ENCODE results near the gene CLSTN2.

Gene CLSTN2

DNA sequence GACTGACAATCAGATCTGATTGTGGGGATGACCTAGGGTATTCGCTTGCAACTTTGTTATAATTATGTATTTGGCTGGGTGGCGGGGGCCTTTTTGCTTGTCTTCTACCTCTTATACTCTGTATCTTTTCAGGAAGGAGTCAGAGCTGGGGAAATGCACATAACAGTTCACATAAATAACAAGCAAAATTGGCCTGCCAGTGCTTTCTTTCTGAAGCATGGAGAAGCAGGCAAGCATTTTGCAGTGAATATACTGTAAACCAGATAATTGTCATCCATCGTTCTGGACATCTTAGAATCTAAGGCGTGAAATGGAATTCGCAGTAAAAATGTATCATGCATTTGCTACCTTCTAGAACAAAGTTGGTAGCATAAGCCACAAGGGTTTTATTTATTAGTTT is 227.6 kb downstream of the CLSTN2 start:
- no peak overlapping the region for H3K4me3 Mint-ChIP-seq
- no peak for DNase-seq (ENCODE audit: low spot score)
- H3K36me3 Mint-ChIP-seq (ENCODE audit: low read depth), result no peaks in the 10 kb centered on the region
- no peaks in the 10 kb centered on the region for H3K4me1 Mint-ChIP-seq (ENCODE audit: low read depth)
- no peak overlapping the region for H3K27ac Mint-ChIP-seq
- H3K27me3 Mint-ChIP-seq (ENCODE audit: low read depth), result no peaks in the 10 kb centered on the region
- H3K9me3 Mint-ChIP-seq, result no peaks in the 10 kb centered on the region

DNA sequence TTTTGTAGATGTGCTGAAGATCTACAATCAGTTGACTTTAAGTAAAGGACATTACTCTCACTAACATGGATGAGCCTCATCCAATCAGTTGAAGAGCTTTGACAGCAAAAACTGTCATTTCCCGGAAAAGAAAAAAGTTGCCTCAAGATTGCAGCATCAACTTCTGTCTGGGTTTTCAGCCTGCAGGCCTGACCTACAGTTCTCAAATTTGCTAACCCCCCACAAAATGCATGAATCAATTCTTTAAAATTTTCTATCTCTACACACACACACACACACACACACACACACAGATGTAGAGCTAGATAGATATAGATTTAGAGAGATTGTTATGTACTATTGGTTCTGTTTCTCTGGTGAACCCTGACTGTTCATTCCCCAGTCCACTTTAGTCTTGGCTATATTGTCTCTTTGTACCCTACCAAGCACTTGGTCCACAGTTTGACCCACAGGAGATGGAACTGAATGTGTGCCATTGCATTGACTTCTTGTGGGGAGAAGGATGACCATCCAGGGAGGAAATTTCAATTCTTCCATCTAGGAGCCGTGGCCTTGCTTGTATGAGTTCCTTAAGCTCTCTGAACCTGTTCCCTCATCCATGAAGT is 228.3 kb downstream of the CLSTN2 start:
- Mint-ChIP-seq H3K4me3 (no peak overlapping the region), H3K9me3 (no peaks in the 10 kb centered on the region), H3K27ac (no peak overlapping the region), H3K4me1 (ENCODE audit: low read depth) (no peaks in the 10 kb centered on the region), H3K36me3 (ENCODE audit: low read depth) (no peaks in the 10 kb centered on the region), H3K27me3 (ENCODE audit: low read depth) (no peaks in the 10 kb centered on the region)
- DNase-seq (ENCODE audit: low spot score), result no peak

DNA sequence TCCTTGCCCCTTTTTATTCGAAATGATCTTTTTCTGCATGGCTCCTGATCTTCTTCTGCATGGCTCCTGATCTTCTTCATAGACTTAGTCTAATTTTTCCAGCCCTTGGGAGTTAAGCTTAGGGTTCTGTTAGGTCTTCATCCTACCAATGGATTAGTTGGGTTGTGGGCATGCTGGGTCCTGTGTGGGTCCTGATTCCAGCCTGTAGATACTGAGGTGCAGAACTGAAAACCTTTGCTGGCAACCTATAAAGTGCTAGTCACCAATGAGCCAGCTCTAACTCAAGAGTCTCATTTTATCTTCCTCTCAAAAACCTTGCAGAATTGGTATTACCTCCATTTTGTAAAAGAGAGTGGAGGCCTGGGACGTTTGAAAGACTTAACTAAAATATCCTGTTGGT is 229.2 kb downstream of the CLSTN2 start:
- Mint-ChIP-seq H3K4me1 (ENCODE audit: low read depth) (no peaks in the 10 kb centered on the region), H3K4me3 (no peak overlapping the region), H3K27me3 (ENCODE audit: low read depth) (no peaks in the 10 kb centered on the region), H3K36me3 (ENCODE audit: low read depth) (no peaks in the 10 kb centered on the region), H3K27ac (no peak overlapping the region), H3K9me3 (no peaks in the 10 kb centered on the region)
- DNase-seq (ENCODE audit: low spot score), result no peak

GRCh38 chr3:140164922-140165590 is 230.1 kb downstream of the CLSTN2 start:
- H3K9me3 Mint-ChIP-seq, result no peaks in the 10 kb centered on the region
- no peaks in the 10 kb centered on the region for H3K36me3 Mint-ChIP-seq (ENCODE audit: low read depth)
- H3K27ac Mint-ChIP-seq, result no peak overlapping the region
- no peaks in the 10 kb centered on the region for H3K4me1 Mint-ChIP-seq (ENCODE audit: low read depth)
- H3K4me3 Mint-ChIP-seq, result no peak overlapping the region
- H3K27me3 Mint-ChIP-seq (ENCODE audit: low read depth), result no peaks in the 10 kb centered on the region
- no peak for DNase-seq (ENCODE audit: low spot score)

- Mint-ChIP-seq H3K27ac (no peak overlapping the region), H3K27me3 (ENCODE audit: low read depth) (no peaks in the 10 kb centered on the region), H3K9me3 (no peaks in the 10 kb centered on the region), H3K4me1 (ENCODE audit: low read depth) (no peaks in the 10 kb centered on the region), H3K36me3 (ENCODE audit: low read depth) (no peaks in the 10 kb centered on the region), H3K4me3 (no peak overlapping the region)
- DNase-seq (ENCODE audit: low spot score), result no peak
Measured at GRCh38 chr3:140165781-140166180, 230.8 kb downstream of the CLSTN2 start.

GRCh38 chr3:140166861-140167599 is 232.0 kb downstream of the CLSTN2 start:
- Mint-ChIP-seq H3K27ac (no peak overlapping the region), H3K27me3 (ENCODE audit: low read depth) (no peaks in the 10 kb centered on the region), H3K4me3 (no peak overlapping the region), H3K36me3 (ENCODE audit: low read depth) (no peaks in the 10 kb centered on the region), H3K9me3 (no peaks in the 10 kb centered on the region), H3K4me1 (ENCODE audit: low read depth) (no peaks in the 10 kb centered on the region)
- no peak for DNase-seq (ENCODE audit: low spot score)

DNA sequence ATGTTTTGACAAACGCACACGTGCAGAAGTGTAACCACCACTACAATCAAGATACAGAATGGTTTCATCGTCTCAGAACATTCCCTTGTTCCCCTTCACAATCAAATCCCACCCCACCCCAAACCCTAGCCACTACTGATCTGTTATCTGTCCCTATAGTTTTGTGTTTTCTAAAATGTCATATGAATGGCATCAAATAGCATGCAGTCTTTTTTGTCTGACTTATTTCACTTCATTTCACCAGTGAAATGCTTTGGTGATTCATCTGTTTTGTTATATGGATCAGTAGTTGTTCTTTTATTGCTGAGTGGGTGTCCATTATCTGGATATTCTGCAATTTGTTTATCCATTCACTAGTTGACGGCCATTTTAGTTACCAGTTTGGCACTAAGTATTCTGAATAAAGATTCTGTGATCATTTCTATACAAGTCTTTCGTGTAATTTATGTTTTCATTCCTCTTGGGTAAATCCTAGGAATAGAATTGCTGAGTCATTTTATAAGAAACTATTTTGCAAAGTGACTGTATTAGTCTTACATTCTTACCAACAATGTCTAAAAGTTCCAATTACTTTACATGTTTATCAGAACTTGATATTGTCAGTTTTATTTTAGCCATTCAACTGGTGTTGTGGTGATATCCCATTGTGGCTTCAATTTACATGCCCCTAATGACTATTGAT is 232.8 kb downstream of the CLSTN2 start:
- no peaks in the 10 kb centered on the region for H3K9me3 Mint-ChIP-seq
- no peaks in the 10 kb centered on the region for H3K4me1 Mint-ChIP-seq (ENCODE audit: low read depth)
- H3K36me3 Mint-ChIP-seq (ENCODE audit: low read depth), result no peaks in the 10 kb centered on the region
- no peak overlapping the region for H3K4me3 Mint-ChIP-seq
- no peak overlapping the region for H3K27ac Mint-ChIP-seq
- no peaks in the 10 kb centered on the region for H3K27me3 Mint-ChIP-seq (ENCODE audit: low read depth)
- DNase-seq (ENCODE audit: low spot score), result no peak

DNA sequence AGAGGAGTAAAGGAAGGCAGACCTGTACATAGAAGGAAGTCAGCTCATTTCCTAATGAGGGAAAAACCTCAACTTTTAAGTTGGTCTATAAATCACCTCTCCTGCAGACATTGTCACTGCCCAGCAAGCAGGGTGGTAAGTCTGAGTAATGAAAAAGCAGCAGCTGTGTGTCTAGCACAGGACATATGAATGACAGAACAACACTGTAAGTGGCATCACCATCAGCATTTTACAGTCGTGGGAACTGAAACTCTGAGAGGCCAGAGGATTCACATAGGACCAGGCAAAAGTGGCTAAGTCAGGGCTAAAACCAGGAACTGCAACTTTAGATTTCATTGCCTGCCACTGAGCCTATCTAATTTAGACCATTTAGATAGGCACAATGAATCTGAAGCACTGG is 235.6 kb downstream of the CLSTN2 start:
- H3K4me1 Mint-ChIP-seq (ENCODE audit: low read depth), result no peaks in the 10 kb centered on the region
- no peak overlapping the region for H3K27ac Mint-ChIP-seq
- H3K36me3 Mint-ChIP-seq (ENCODE audit: low read depth), result no peaks in the 10 kb centered on the region
- no peak for DNase-seq (ENCODE audit: low spot score)
- no peaks in the 10 kb centered on the region for H3K27me3 Mint-ChIP-seq (ENCODE audit: low read depth)
- H3K9me3 Mint-ChIP-seq, result no peaks in the 10 kb centered on the region
- H3K4me3 Mint-ChIP-seq, result no peak overlapping the region

GRCh38 chr3:140176526-140176925 is 241.5 kb downstream of the CLSTN2 start:
- no peak for DNase-seq (ENCODE audit: low spot score)
- no peak overlapping the region for H3K27ac Mint-ChIP-seq
- no peaks in the 10 kb centered on the region for H3K27me3 Mint-ChIP-seq (ENCODE audit: low read depth)
- H3K4me1 Mint-ChIP-seq (ENCODE audit: low read depth), result no peaks in the 10 kb centered on the region
- no peak overlapping the region for H3K4me3 Mint-ChIP-seq
- H3K9me3 Mint-ChIP-seq, result no peaks in the 10 kb centered on the region
- no peaks in the 10 kb centered on the region for H3K36me3 Mint-ChIP-seq (ENCODE audit: low read depth)

DNA sequence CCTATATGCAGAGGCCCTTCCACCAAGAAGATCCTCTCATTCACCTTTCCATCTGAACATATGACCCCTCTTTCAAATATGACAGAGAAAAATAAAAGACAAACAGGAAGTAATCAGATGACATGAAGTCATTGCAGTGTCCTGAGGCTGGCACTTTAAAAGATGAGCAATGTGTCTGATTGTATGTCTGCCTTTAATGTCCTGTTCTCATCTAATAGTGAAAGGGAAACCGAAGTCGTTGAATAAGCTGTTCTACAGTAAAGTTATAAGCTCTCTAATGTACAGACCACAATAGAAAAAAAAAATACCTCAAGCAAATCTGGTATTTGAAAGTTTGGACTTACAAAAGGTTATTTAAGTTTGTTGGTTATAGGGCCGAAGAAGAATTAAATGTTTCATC is 243.0 kb downstream of the CLSTN2 start:
- no peaks in the 10 kb centered on the region for H3K27me3 Mint-ChIP-seq (ENCODE audit: low read depth)
- no peaks in the 10 kb centered on the region for H3K36me3 Mint-ChIP-seq (ENCODE audit: low read depth)
- no peaks in the 10 kb centered on the region for H3K4me1 Mint-ChIP-seq (ENCODE audit: low read depth)
- no peak overlapping the region for H3K4me3 Mint-ChIP-seq
- DNase-seq (ENCODE audit: low spot score), result no peak
- H3K27ac Mint-ChIP-seq, result no peak overlapping the region
- no peaks in the 10 kb centered on the region for H3K9me3 Mint-ChIP-seq

DNA sequence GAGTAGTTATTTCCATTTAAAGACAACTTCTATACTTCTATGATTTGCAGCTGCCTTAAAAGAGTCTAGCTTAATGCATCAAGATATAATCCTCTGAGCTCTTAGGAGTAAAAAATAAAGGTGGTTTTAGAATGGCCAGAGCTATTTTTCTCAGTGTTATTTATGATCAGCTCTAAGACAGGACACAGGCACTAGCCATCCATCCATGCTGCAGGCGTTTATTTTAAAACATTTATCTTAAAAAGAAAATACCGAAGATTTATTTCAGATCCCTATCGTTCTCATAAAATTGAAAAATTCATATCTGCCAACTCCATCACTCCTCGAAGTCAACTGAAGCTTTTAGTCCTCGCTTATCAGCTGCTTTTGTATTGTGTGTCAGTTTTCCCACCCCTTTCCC is 243.5 kb downstream of the CLSTN2 start:
- Mint-ChIP-seq H3K9me3 (no peaks in the 10 kb centered on the region), H3K4me1 (ENCODE audit: low read depth) (no peaks in the 10 kb centered on the region), H3K27me3 (ENCODE audit: low read depth) (no peaks in the 10 kb centered on the region), H3K4me3 (no peak overlapping the region), H3K36me3 (ENCODE audit: low read depth) (no peaks in the 10 kb centered on the region), H3K27ac (no peak overlapping the region)
- no peak for DNase-seq (ENCODE audit: low spot score)

DNA sequence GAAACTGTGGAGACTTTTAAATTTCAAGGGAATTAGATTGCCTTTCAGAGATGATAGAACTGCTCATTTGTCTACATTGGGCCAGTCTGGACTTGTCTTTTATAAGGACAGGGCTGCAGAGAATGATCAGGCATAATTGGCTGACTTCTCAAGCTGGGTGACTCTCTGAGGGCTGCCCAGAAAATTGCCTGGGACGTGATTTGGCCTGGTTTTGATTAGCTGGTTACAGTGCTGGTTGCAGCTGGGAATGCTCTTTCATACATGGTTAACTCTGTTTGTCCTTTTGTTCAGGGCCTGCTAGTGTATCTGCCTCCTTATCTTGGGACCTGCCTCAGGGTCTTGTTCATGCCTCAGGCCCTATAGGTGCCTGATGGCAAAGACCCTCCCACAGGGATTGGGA is 245.6 kb downstream of the CLSTN2 start:
- H3K27me3 Mint-ChIP-seq (ENCODE audit: low read depth), result no peaks in the 10 kb centered on the region
- no peaks in the 10 kb centered on the region for H3K36me3 Mint-ChIP-seq (ENCODE audit: low read depth)
- H3K9me3 Mint-ChIP-seq, result no peaks in the 10 kb centered on the region
- DNase-seq (ENCODE audit: low spot score), result no peak
- H3K4me1 Mint-ChIP-seq (ENCODE audit: low read depth), result no peaks in the 10 kb centered on the region
- H3K27ac Mint-ChIP-seq, result no peak overlapping the region
- no peak overlapping the region for H3K4me3 Mint-ChIP-seq

DNA sequence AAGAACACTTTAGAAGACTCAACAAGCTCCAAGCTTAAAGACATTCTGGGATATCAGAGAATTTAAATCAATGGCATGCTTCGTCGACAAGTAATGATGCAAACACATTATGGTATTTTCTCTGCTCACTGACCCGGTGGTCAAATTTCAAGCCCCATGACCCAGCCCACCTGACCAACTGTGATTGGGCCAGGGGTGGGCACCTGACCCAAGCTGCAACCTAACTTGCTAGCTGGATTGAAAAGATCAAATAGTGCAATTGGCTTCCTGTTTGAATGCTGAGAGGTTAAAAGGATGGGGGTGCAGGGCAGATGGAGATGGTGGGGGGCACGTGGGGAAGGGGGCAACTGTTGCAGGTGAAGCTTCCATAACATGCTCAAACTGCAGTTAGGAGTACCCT is 250.4 kb downstream of the CLSTN2 start:
- H3K27ac Mint-ChIP-seq, result no peak overlapping the region
- DNase-seq (ENCODE audit: low spot score), result no peak
- no peaks in the 10 kb centered on the region for H3K36me3 Mint-ChIP-seq (ENCODE audit: low read depth)
- no peak overlapping the region for H3K4me3 Mint-ChIP-seq
- H3K4me1 Mint-ChIP-seq (ENCODE audit: low read depth), result no peaks in the 10 kb centered on the region
- no peaks in the 10 kb centered on the region for H3K9me3 Mint-ChIP-seq
- no peaks in the 10 kb centered on the region for H3K27me3 Mint-ChIP-seq (ENCODE audit: low read depth)

DNA sequence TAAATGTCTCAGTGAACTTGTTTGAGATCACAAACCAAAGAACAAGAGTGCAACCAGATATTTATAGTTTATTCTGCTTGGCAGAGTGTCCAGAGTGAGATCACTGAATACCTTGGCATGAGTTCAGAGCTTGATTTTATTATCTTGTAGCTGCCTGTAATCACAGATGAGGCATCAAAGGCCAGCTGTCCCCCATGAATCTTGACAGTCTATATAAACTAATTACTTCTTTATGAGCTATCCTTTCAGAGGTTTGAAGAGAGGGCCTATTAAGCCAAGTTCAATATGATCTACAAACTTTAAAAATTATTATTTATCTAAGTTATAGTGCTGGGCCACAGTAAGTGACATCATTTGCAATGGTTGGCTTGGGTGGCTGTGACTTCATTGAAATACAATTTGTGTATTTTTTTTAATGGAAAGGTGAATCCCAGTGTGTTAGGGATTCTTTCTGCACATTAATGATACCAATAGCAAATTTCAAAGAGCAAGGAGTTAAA is 251.5 kb downstream of the CLSTN2 start:
- no peaks in the 10 kb centered on the region for H3K4me1 Mint-ChIP-seq (ENCODE audit: low read depth)
- H3K27ac Mint-ChIP-seq, result no peak overlapping the region
- DNase-seq (ENCODE audit: low spot score), result no peak
- no peaks in the 10 kb centered on the region for H3K9me3 Mint-ChIP-seq
- H3K27me3 Mint-ChIP-seq (ENCODE audit: low read depth), result peaks cover 1% of the 10 kb centered on the region
- no peak overlapping the region for H3K4me3 Mint-ChIP-seq
- H3K36me3 Mint-ChIP-seq (ENCODE audit: low read depth), result no peaks in the 10 kb centered on the region
